22Rv1 (cell line): ENCODE measurements around the gene GRIK4.

ENCODE experiments used
- CTCF ChIP-seq: fragments of 450-650 bp; IDR thresholded peaks from 2 replicates; pipeline ENCODE4 v1.5.1; 2017; ENCODE audit warnings: mild to moderate bottlenecking
- ZFX ChIP-seq: fragments of 450-650 bp; IDR thresholded peaks from 2 replicates; pipeline ENCODE4 v1.6.1; 2017; ENCODE audit warnings: antibody characterized with exemption, borderline replicate concordance

- TF ChIP-seq CTCF, result no peak
- TF ChIP-seq ZFX, result no peak
These were observed 462.0 kb downstream of the GRIK4 start for GRCh38 chr11:120973501-120973900.
